ENCODE measurements around the gene SEMA3A.

SEMA3A gene

GRCh38 chr7:84021292-84021908 is 173.2 kb downstream of the SEMA3A start:
- DNase-seq (ENCODE audit: low read depth in 1 of 2, low spot score in 1 of 2) = no peak

- no peak for DNase-seq (ENCODE audit: low read depth in 1 of 2, low spot score in 1 of 2)
Measured at GRCh38 chr7:84017651-84018050, 176.9 kb downstream of the SEMA3A start.

- no peak for DNase-seq (ENCODE audit: low read depth in 1 of 2, low spot score in 1 of 2)
Measured at GRCh38 chr7:84013616-84014240, 180.9 kb downstream of the SEMA3A start.

- DNase-seq (ENCODE audit: low read depth in 1 of 2, low spot score in 1 of 2) = no peak
Measured at GRCh38 chr7:84009782-84010181, 184.8 kb downstream of the SEMA3A start.

- no peak for DNase-seq (ENCODE audit: low read depth in 1 of 2, low spot score in 1 of 2)
Measured at GRCh38 chr7:84009051-84009450, 185.5 kb downstream of the SEMA3A start.

GRCh38 chr7:84003191-84003590 is 191.4 kb downstream of the SEMA3A start:
- DNase-seq (ENCODE audit: low read depth in 1 of 2, low spot score in 1 of 2) = no peak

GRCh38 chr7:84002348-84002747 is 192.2 kb downstream of the SEMA3A start:
- DNase-seq (ENCODE audit: low read depth in 1 of 2, low spot score in 1 of 2) = no peak

- no peak for DNase-seq (ENCODE audit: low read depth in 1 of 2, low spot score in 1 of 2)
Measured at GRCh38 chr7:83996879-83997278, 197.7 kb downstream of the SEMA3A start.

GRCh38 chr7:83987764-83988163 is 206.8 kb downstream of the SEMA3A start:
- DNase-seq (ENCODE audit: low read depth in 1 of 2, low spot score in 1 of 2) = no peak

- DNase-seq (ENCODE audit: low read depth in 1 of 2, low spot score in 1 of 2) = no peak
Measured at GRCh38 chr7:83985821-83986220, 208.8 kb downstream of the SEMA3A start.

GRCh38 chr7:83984591-83984990 is 210.0 kb downstream of the SEMA3A start:
- no peak for DNase-seq (ENCODE audit: low read depth in 1 of 2, low spot score in 1 of 2)

GRCh38 chr7:83984076-83984475 is 210.5 kb downstream of the SEMA3A start:
- DNase-seq (ENCODE audit: low read depth in 1 of 2, low spot score in 1 of 2) = no peak

- DNase-seq (ENCODE audit: low read depth in 1 of 2, low spot score in 1 of 2) = no peak
Measured at GRCh38 chr7:83983606-83984005, 211.0 kb downstream of the SEMA3A start.

- DNase-seq (ENCODE audit: low read depth in 1 of 2, low spot score in 1 of 2) = no peak
Measured at GRCh38 chr7:83976302-83976701, 218.3 kb downstream of the SEMA3A start.

- no peak for DNase-seq (ENCODE audit: low read depth in 1 of 2, low spot score in 1 of 2)
Measured at GRCh38 chr7:83970081-83970480, 224.5 kb downstream of the SEMA3A start.

- DNase-seq (ENCODE audit: low read depth in 1 of 2, low spot score in 1 of 2) = no peak
Measured at GRCh38 chr7:83964318-83964717, 230.3 kb downstream of the SEMA3A start.

GRCh38 chr7:83957333-83957732 is 237.3 kb downstream of the SEMA3A start:
- no peak for DNase-seq (ENCODE audit: low read depth in 1 of 2, low spot score in 1 of 2)

GRCh38 chr7:83956104-83956503 is 238.5 kb downstream of the SEMA3A start:
- no peak for DNase-seq (ENCODE audit: low read depth in 1 of 2, low spot score in 1 of 2)

GRCh38 chr7:83952236-83952635 is 242.4 kb downstream of the SEMA3A start:
- no peak for DNase-seq (ENCODE audit: low read depth in 1 of 2, low spot score in 1 of 2)

GRCh38 chr7:83947260-83947659 is 247.3 kb downstream of the SEMA3A start:
- no peak for DNase-seq (ENCODE audit: low read depth in 1 of 2, low spot score in 1 of 2)

- no peak for DNase-seq (ENCODE audit: low read depth in 1 of 2, low spot score in 1 of 2)
Measured at GRCh38 chr7:83946801-83947200, 247.8 kb downstream of the SEMA3A start.

- no peak for DNase-seq (ENCODE audit: low read depth in 1 of 2, low spot score in 1 of 2)
Measured at GRCh38 chr7:83941300-83941699, 253.3 kb downstream of the SEMA3A start.

GRCh38 chr7:83937930-83938329 is 256.7 kb downstream of the SEMA3A start:
- no peak for DNase-seq (ENCODE audit: low read depth in 1 of 2, low spot score in 1 of 2)
